Inflammatory macrophage treated with lipopolysaccharide for 1 hour (primary cell): ENCODE results near the gene HTR3A.

ENCODE experiments used
- DNase-seq, 2 donors: peaks; one replicate each; pipeline ENCODE4 v3.0.0-alpha.2; 2020 to 2022

Gene HTR3A

DNA sequence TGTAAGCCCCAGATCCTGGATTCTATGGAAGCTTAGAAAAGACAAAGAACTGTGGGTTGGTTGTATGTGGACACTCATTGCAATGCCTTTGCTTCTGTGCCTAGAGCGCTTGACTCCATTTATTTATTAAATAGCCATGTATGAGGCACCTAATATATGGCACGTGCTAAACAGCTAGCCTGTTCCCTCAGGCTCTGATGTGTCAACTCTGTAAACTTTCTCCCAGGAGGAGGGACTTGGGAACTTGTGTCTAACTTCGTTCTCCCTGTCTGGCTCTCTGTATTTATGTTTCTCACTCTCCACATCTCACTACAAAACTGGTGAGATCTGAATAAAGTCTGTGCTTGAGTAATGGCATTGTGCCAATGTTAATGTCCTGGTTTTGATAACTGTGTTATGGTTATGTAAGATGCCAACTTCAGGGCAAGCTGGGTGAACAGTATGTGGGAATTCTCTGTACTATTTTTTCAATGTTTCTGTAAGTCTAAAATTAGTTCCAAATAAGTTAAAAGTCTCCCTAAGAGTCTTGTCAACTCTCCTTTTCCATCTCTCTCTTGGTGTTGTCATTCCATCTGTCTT, 50.5 kb downstream of the HTR3A start:
- no peak for DNase-seq

DNA sequence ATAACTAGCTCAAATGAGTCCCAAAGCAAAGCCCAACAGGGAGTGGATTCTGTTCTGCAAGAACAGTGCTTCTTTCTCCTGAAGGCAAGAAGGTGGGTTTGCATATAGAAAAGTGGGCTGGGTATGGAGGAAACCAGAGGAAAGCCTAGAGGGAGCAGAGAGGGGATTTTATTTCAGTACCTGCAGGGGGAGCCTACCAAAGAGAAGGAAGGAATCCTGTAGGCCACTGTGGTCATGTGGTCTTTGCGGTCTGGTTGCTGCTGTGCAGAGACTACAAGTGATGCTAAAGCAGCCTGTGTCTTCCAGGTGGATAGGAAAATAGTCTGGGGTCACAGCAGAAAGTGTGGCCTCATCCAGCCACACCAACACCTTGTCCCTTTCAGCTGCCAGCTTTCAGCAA, 51.4 kb downstream of the HTR3A start:
- no peak for DNase-seq

DNA sequence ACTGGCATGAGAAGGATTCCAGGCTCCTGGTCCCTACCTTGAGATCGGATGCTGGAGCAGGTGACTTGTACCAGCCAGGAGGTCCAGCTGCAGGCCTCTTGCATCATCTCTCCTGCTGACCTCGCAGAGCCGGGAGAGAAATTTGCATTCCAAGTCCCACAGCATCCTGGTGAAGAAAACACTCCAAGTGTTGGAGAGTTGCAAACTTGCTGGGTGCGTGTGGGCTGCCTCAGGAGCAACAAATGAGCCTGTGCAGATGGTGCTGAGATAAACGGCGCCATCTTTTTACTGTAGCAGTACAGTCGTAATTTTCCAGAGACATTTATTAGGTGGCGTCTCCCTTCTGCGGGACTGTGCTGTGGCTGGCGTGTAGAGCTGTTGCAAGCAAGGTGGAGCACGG, 52.5 kb downstream of the HTR3A start:
- no peak for DNase-seq

DNA sequence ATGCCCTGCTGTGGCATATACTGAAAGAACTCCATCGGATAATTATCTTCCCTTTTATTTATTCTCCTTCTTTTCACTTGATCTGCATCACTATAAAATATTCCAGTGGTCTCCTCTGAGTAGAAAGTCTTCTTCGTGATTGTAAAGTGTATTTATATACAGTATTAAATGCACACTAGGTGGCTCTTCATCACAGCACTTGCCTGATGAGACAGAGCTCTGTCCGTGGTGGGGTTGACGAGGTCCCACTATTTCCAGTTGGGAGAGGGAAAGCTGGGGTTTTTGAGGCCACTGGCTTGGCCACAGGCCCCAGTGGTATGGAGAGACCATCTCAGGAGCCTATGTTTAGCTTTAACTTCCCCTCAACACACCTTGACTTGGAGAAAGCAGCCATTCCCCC, 53.0 kb downstream of the HTR3A start:
- DNase-seq, result no peak

DNA sequence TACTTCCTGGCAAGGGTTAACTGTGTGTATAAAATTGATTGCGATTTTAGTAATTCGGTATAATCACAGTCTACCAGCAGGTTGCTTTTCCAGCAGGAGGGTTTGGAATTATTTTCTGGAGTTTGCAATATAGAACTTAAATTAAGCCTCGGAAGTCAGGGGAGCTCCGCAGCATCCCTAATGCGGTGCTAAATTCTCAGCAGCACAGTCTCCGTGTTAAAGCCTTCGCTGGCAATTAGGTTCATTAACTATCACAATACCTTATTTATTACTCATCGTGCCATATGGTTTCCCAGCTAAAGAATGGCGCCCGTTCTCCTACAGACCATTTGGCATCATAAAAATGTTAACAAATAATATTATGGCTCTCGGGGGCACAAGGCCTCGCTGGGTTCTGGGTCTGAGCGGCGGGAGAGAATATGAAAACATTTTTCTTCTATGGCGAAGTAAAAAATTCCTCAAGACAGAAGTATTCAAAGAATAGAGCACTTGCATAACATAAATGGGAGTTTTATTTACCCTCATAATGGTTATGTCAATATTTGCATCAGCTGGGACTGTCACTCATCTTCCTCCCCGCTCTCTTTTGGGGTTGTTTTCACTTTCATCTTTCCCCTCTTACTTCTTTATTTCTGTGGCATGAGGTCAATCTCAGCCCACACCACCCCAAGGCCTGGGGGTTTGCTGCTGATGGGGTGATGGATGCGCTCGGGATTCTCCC, 56.5 kb downstream of the HTR3A start:
- peak; percentile 33 to 39 for DNase-seq

DNA sequence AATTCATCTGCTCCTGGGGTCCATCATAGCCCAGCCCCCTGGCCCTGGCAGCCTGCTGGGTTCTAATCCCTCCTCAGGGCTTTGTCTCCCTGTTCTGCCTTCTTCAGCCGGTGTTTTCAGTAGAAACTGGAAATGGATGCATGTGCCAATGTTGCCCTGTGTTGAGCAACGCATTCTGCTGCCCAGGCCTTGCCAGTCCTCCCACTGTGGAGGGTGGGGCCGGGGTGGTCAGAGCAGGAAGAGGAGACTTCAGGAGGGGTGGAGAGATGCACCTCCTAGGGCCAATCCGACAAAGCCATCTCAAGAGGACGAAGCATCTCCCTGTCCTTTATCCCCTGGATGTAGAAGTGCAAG, 57.0 kb downstream of the HTR3A start:
- peak; percentile 31 to 42 for DNase-seq

DNA sequence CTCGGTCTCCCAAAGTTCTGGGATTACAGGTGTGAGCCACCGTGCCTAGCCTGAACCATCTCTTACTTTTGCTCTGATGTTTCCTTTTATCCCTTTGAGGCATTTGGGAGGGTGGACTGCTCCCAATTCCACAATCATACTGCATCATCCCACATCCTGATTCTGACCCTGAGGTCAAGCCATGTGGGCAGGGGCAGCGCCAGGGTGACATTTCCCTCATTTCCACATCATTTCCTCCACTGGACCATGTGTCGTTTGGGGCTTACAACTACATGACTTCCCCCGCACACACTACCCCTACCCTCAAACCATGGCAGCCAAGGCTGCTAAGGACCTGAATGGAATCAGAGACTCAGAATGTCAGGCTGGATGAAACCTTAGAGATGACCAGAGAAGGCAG, 58.2 kb downstream of the HTR3A start:
- DNase-seq, result peak; percentile 50 to 62

DNA sequence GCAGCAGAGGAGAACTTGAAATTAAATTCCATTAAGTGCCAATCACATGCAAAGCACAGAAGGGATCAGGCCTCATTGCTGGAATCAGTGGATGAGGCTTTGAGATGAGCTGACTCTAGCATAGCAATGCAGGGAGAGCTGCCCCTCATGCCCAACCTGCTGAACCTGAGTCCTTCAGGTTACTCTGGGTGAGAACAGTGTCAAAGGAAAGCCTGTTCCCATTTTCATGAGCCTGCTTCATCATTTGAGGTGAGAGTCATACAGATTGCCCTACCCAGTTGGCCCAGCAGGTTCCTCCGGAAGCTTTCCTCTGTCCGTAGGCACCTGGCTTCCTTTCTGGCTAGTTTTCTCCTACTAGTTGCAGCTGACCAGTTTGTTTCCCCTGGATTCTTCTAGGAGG, 58.7 kb downstream of the HTR3A start:
- no peak for DNase-seq

DNA sequence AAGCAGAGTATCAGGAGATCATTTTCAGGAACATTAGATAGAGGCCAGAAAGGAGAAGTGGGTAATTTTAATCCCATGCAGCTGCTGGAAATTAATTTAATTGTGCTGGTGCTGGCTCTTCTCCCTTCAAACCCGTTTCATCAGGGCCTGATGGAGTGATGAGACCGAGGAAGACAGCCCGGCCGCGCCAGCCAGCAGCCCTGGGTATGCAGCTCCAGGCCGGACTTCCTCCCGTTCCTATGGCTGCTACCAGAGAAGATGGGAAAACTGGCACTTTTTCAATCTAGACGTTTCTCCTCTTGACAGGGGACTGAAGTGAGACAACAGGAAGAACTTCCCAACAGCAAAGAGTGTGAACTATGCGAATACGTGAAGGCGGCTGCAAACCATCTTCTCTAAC, 60.0 kb downstream of the HTR3A start:
- DNase-seq, result no peak

DNA sequence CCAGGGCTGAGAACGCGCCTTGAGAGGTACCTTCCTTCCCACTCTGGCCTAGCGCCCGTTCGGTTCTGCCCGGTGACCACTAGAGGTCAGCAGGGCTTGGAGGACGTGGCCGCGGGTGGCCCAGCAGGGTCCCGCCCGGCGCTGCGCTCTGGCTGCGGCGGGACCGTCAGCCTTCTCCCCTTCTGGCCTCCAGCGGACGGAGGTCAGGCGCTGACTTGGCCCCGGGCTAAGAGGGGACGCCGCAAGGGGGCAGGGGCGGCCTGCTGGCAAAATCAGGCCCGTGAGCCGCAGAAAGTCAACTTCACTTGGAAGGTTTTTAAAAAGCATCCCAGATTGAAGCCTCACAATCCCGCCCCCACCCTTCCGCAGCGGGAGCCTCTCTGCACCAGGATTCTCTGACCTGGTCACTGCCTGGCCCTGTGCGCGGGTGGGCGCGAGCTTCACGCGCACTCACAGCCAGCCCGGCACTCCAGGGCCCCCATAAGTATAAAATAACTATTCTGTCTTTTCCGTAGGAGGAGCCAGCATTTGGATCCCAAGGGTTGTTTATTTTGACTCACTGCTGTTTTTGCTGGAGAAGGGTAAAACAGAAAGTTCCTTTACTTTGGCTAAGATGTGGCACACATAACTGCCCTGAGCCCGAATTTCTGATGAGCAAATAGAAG, 61.4 kb downstream of the HTR3A start:
- peak; percentile 37 to 60 for DNase-seq

DNA sequence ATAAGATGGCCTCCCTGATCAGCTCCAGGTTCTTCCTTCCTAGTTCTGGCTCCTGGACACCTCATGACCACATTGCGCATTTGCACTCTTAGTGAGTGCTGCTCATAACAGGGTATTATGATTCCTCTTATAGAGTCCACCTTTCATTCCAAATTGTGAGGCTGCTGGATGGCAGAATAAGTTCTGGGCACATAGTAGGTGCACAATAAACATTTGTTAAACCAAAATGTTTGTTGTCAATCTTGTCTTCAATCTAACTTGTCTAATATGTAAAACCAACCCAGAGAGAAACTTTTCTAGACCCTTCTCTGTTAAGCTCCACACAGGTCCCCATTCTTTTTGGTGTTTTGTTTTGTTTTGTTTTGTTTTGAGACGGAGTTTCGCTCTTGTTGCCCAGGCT, 62.0 kb downstream of the HTR3A start:
- no peak for DNase-seq

DNA sequence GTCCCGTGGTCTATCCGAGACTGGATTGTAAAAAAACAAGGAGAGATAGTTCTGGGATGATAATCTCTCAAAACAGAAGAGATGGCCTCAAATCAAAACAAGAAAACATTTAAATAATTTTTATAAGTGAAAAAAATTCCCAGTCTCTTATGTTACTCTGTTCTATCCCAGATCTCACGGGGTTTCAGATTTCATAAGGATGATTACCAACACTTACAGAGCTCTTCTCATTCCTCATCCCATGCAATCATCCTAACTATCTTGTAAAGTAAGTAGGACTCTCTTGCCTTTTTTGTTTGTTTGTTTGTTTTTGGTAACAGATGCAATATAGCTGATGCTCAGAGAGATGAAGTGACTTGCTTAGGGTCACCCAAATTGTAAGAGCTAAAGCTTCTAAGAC, 64.6 kb downstream of the HTR3A start:
- no peak for DNase-seq
